Glomerular visceral epithelial cell (primary cell): ENCODE results near the gene DGKQ.

ENCODE experiments used
- DNase-seq: peaks from one replicate; pipeline ENCODE4 v3.0.0-alpha.2; 2016; ENCODE audit errors: extremely low spot score

DGKQ gene

GRCh38 chr4:973431-974397, at the start of gene DGKQ:
Gene DGKQ (minus strand): TSS chr4:973569. CDS start chr4:973482, 87 bp downstream.
- peak; percentile 91 for DNase-seq

- DNase-seq = no peak
Observed at GRCh38 chr4:1022739-1023066, 49.3 kb upstream of the DGKQ start.

- DNase-seq = no peak
Observed at GRCh38 chr4:1022051-1022738, 48.8 kb upstream of the DGKQ start.

GRCh38 chr4:1021386-1022050, 48.1 kb upstream of the DGKQ start:
- DNase-seq = no peak

- no peak for DNase-seq
Observed at GRCh38 chr4:1019729-1020470, 46.5 kb upstream of the DGKQ start.

- DNase-seq = no peak
Observed at GRCh38 chr4:1019320-1019719, 46.0 kb upstream of the DGKQ start.

- no peak for DNase-seq
Observed at GRCh38 chr4:1018147-1019020, 45.0 kb upstream of the DGKQ start.

- no peak for DNase-seq
Observed at GRCh38 chr4:1017706-1018105, 44.3 kb upstream of the DGKQ start.

GRCh38 chr4:1017211-1017610, 43.8 kb upstream of the DGKQ start:
- DNase-seq = no peak

- no peak for DNase-seq
Observed at GRCh38 chr4:1015746-1016145, 42.4 kb upstream of the DGKQ start.

- DNase-seq = no peak
Observed at GRCh38 chr4:1015179-1015578, 41.8 kb upstream of the DGKQ start.

- DNase-seq = no peak
Observed at GRCh38 chr4:1014291-1015167, 41.2 kb upstream of the DGKQ start.

GRCh38 chr4:1013225-1014073, 40.1 kb upstream of the DGKQ start:
- DNase-seq = no peak

GRCh38 chr4:1012034-1012739, 38.8 kb upstream of the DGKQ start:
- DNase-seq = peak; percentile 65

- DNase-seq = no peak
Observed at GRCh38 chr4:1011666-1012033, 38.3 kb upstream of the DGKQ start.

GRCh38 chr4:1011022-1011665, 37.8 kb upstream of the DGKQ start, which contains the start of gene FGFRL1:
Gene FGFRL1 (plus strand): TSS chr4:1011626. CDS start chr4:1012486, 860 bp downstream.
- DNase-seq = peak; percentile 92

GRCh38 chr4:1010395-1011021, 37.1 kb upstream of the DGKQ start:
- DNase-seq = peak; percentile 81
